ENCODE data around the gene IL23A.

DNA sequence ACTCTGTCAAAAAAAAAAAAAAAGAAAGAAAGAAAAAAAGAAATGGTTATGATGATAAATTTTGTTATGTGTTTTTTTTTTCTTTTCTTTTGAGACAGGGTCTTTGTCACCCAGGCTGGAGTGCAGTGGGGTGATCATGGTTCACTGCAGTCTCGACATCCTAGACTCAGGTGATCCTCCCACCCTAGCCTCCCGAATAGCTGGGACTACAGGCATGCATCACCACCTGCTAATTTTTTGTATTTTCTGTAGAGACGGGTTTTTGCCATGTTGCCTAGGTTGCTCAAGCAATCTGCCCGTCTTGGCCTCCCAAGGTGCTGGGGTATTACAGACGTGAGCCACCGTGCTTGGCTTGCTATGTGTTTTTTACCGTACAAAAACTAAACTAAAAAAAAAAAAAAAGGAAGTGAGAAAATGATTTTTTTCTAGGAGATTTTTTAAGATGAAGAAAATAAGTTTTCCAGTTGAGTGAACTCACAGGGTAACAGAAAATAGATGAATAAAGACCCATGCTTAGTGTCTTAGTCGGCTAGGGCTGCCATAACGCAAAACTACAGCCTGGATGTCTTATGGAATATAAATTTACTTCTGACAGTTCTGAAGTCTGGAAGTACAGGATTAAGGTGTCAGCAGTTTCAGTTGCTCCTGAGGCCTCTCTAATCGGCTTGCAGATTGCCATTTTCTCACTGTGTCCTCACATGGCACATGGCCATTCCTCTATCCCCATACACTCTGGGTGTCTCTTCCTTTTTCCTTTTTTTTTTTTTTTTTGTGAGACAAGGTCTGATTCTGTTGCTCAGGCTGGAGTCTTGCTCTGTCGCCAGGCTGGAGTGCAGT lies 37.1 kb downstream of the IL23A start:
- TF ChIP-seq GATA2 (IDR thresholded peaks at IDR 0.05; ENCODE audit: low read depth, low read length) (no peak), GATA3 (IDR thresholded peaks at IDR 0.05; ENCODE audit: low read depth, low read length) (no peak)

Measured in SH-SY5Y (cell line).